Upper lobe of left lung (tissue), 6 donors: ENCODE data around the gene CBLN3. TPM values are rescaled to one million over a fixed set of nuclear protein-coding genes. Genes with fewer than 3 reads are reported as not detected.
A peak's percentile ranks its signal among the peaks of the same experiment; 100 is the strongest.

Experiments
- ATAC-seq, 2 donors: fragments of 200-7000 bp; cut with Tn5 transposase; one replicate each; pipeline ENCODE4 v1.9.1; 2022; ENCODE audit warnings: mild to moderate bottlenecking in 2 of 2, moderate library complexity in 2 of 2; ENCODE audit not compliant: low FRiP score in 2 of 2
- DNase-seq, 2 donors: peaks; one replicate each; pipeline ENCODE4 v3.0.0-alpha.2; 2019 to 2020
- H3K27ac ChIP-seq, 4 donors: fragments of 200-600 bp; sonication (generic); one replicate each; pipeline ENCODE4 v1.5.1; 2016 to 2019
- H3K27me3 ChIP-seq, 4 donors: fragments of 200-600 bp; sonication (generic); one replicate each; pipeline ENCODE4 v1.5.1; 2017 to 2019
- H3K36me3 ChIP-seq, 4 donors: fragments of 200-600 bp; sonication (generic); one replicate each; pipeline ENCODE4 v1.5.1; 2016 to 2019
- H3K4me1 ChIP-seq, 4 donors: fragments of 200-600 bp; sonication (generic); one replicate each; pipeline ENCODE4 v1.5.1; 2018 to 2019
- H3K4me3 ChIP-seq, 4 donors: fragments of 200-600 bp; sonication (generic); one replicate each; pipeline ENCODE4 v1.5.1; 2017 to 2019; ENCODE audit warnings: mild to moderate bottlenecking in 2 of 4, moderate library complexity in 1 of 4
- H3K9me3 ChIP-seq, 4 donors: fragments of 200-600 bp; sonication (generic); one replicate each; pipeline ENCODE4 v1.5.1; 2018 to 2019
- EP300 ChIP-seq, 4 donors: sonication (generic); formaldehyde crosslinking; IDR thresholded peaks; one replicate each; pipeline ENCODE4 v1.5.1; 2017; ENCODE audit warnings: antibody characterized with exemption in 4 of 4, control low read depth in 2 of 4
- POLR2A ChIP-seq, 4 donors: fragments of 450-650 bp; IDR thresholded peaks; one replicate each; pipeline ENCODE4 v1.5.1; 2016 to 2017; ENCODE audit warnings: antibody characterized with exemption in 4 of 4, mild to moderate bottlenecking in 2 of 4
- POLR2AphosphoS5 ChIP-seq, 2 donors: sonication (generic); formaldehyde crosslinking; IDR thresholded peaks; one replicate each; pipeline ENCODE4 v1.5.1; 2017; ENCODE audit warnings: antibody characterized with exemption in 2 of 2
- WGBS, 2 donors: methylation state at CpG; one replicate each; pipeline ENCODE4 v1.1.5; 2017 to 2018; 5-methylcytosine and 5-hydroxymethylcytosine counted together
- total RNA-seq, 6 donors: library from RNA; depleted of rRNA in 4 of 6; stranded (reverse); fragments of >200 nt in 4 of 6; gene quantifications; one replicate each; pipeline versions ENCODE4 v1.1.0 to v1.2.1, GENCODE V29; 2016 to 2021
- TF ChIP-seq, protein P1 (sequence below), 6 experiments: fragments of 450-650 bp in 4 of 6; fragments of 200-600 bp in 2 of 6; sonication (generic) in 2 of 6; IDR thresholded peaks; one replicate each; pipeline ENCODE4 v1.5.1; 2016 to 2019; ENCODE audit warnings: antibody characterized with exemption in 6 of 6
- donor health status: DM: no; HTN: no; CAD: no; lungs with moderate emphysema.
- donor health status: DM: no; HTN: yes; CAD: no; lungs with severe emphysema.

The CBLN3 gene
- total RNA-seq, 6 donors from 2014 or later, result 1.1 to 4.2 (median 3.1) TPM

DNA sequence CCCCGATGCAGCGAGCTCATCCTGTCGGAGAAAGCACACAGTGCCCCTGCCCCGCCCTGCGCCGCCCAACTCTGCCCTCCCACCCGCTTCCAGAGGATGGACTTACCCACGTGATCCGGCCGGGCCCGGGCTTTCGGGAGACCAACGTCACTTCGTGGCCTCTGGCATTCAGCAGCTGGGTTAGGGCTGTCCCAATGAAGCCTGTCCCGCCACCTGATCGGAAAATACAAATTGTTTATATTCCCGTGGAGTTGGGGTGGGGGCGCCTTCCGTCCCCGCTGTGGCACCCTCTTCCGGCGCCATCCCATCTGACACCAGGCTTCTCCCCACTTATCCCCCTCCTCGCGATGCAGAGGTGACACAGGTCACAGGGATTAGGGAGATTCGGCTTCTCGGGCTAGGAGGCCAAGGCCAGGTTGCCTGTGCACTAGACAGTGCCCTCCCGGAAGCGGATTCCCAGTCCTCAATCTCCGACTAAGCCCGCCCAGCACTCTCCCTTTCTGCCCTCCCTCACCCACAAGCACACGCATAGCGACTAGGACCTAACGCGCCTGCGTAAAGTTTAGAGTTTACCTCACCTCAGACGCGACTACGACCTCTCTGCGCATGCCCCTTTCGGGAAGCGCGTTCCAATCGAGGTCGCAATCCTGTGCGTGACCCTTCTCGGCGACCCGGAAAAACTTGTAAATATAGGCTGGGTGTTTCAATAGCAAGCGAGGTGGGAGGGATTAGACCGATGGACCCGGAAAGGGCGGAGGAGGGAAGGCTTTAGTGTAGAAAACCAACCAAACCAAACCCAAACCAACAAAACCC, 13.0 kb upstream of the CBLN3 start, which contains the start of gene SDR39U1:
Gene SDR39U1 (minus strand): TSS at position 537 of the 813 bp plus-strand sequence. CDS start 7 bp downstream, at position 530.
- Histone ChIP-seq H3K27me3 (no peaks in the 10 kb centered on the region), H3K4me3 (peak within 1 kb of the TSS; percentile 25 to 72 (median 66)), H3K9me3 (no peaks in the 10 kb centered on the region), H3K36me3 (peaks cover 7 to 38% (median 35%) of the 10 kb centered on the region in 4 donors), H3K27ac (peak within 1 kb of the TSS; percentile 95 to 100 (median 96)), H3K4me1 (peaks cover 30 to 51% (median 35%) of the 10 kb centered on the region in 4 donors)
- TF ChIP-seq, protein P1, sequence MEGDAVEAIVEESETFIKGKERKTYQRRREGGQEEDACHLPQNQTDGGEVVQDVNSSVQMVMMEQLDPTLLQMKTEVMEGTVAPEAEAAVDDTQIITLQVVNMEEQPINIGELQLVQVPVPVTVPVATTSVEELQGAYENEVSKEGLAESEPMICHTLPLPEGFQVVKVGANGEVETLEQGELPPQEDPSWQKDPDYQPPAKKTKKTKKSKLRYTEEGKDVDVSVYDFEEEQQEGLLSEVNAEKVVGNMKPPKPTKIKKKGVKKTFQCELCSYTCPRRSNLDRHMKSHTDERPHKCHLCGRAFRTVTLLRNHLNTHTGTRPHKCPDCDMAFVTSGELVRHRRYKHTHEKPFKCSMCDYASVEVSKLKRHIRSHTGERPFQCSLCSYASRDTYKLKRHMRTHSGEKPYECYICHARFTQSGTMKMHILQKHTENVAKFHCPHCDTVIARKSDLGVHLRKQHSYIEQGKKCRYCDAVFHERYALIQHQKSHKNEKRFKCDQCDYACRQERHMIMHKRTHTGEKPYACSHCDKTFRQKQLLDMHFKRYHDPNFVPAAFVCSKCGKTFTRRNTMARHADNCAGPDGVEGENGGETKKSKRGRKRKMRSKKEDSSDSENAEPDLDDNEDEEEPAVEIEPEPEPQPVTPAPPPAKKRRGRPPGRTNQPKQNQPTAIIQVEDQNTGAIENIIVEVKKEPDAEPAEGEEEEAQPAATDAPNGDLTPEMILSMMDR (IDR thresholded peaks at IDR 0.05), result peak in 2 of 6 experiments; percentile 7 to 34
- TF ChIP-seq POLR2AphosphoS5 (IDR thresholded peaks at IDR 0.05) (peak; percentile 85 to 90), EP300 (IDR thresholded peaks at IDR 0.05) (peak in 1 of 4 donors; percentile 5), POLR2A (IDR thresholded peaks at IDR 0.05) (peak; percentile 69 to 92 (median 81))
- ATAC-seq (peak; percentile 97), DNase-seq (peak; percentile 96 to 97)
- WGBS, 2 donors, result 0 to 1% methylated on average over 35 to 52 of the region's 52 CpGs

DNA sequence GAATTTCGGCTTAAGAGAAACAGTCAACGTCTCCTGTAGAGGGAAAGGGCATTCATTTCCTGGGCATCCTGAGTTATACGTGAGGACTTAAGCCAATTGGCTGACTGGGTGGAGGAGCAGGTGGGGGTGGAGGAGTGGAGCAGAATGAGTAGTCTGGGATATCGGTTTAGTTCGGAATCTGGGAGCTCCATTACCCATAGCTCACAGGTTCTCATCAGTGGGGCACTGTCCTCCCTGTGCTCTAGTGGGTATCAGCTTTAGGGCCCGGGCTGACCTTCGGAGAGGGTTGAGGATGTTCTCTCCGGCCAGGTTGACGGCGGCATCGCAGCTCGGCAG, 12.4 kb upstream of the CBLN3 start:
- WGBS, 2 donors, result 0 to 7% methylated on average over 5 to 12 of the region's 12 CpGs
- ATAC-seq (no peak), DNase-seq (no peak)
- H3K9me3 ChIP-seq, result no peaks in the 10 kb centered on the region
- peaks cover 36 to 56% (median 41%) of the 10 kb centered on the region in 4 donors for H3K4me1 ChIP-seq
- peaks cover 13 to 44% (median 38%) of the 10 kb centered on the region in 4 donors for H3K36me3 ChIP-seq
- no peaks in the 10 kb centered on the region for H3K27me3 ChIP-seq
- peak overlapping the region; percentile 25 to 72 (median 66) for H3K4me3 ChIP-seq
- TF ChIP-seq POLR2A (IDR thresholded peaks at IDR 0.05) (no peak), EP300 (IDR thresholded peaks at IDR 0.05) (no peak), POLR2AphosphoS5 (IDR thresholded peaks at IDR 0.05) (no peak)
- TF ChIP-seq, protein P1 (IDR thresholded peaks at IDR 0.05), result no peak
- H3K27ac ChIP-seq, result peak overlapping the region; percentile 95 to 100 (median 96)

DNA sequence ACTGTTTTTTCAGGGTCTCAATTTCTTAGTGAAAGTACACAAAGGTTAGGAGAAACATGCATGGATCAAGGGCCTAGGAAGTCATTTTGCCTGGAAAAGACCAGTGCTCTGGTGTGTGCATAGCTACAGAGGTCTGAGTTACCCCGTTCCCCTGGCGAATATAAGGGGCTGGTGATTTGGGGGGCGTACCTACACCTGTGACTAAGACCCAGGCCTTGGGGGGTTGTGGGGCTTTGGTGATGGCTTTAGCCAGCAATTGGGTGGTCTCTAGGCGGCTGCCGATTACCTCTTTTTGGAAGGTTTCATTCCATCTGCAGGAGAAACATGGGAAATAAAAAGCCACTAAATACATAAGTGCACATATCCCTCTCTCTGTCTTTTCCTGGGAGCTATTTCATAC, 12.0 kb upstream of the CBLN3 start:
- WGBS, 2 donors, result 54 to 60% methylated on average over 5 of the region's 5 CpGs
- TF ChIP-seq, protein P1 (IDR thresholded peaks at IDR 0.05), result no peak
- TF ChIP-seq EP300 (IDR thresholded peaks at IDR 0.05) (no peak), POLR2AphosphoS5 (IDR thresholded peaks at IDR 0.05) (no peak), POLR2A (IDR thresholded peaks at IDR 0.05) (no peak)
- peaks cover 13 to 45% (median 39%) of the 10 kb centered on the region in 4 donors for H3K36me3 ChIP-seq
- peak overlapping the region in 3 of 4 donors; percentile 62 to 72 (median 71) for H3K4me3 ChIP-seq
- no peaks in the 10 kb centered on the region for H3K27me3 ChIP-seq
- DNase-seq (no peak), ATAC-seq (no peak)
- peak overlapping the region; percentile 95 to 100 (median 96) for H3K27ac ChIP-seq
- H3K9me3 ChIP-seq, result no peaks in the 10 kb centered on the region
- H3K4me1 ChIP-seq, result peaks cover 39 to 60% (median 43%) of the 10 kb centered on the region in 4 donors

DNA sequence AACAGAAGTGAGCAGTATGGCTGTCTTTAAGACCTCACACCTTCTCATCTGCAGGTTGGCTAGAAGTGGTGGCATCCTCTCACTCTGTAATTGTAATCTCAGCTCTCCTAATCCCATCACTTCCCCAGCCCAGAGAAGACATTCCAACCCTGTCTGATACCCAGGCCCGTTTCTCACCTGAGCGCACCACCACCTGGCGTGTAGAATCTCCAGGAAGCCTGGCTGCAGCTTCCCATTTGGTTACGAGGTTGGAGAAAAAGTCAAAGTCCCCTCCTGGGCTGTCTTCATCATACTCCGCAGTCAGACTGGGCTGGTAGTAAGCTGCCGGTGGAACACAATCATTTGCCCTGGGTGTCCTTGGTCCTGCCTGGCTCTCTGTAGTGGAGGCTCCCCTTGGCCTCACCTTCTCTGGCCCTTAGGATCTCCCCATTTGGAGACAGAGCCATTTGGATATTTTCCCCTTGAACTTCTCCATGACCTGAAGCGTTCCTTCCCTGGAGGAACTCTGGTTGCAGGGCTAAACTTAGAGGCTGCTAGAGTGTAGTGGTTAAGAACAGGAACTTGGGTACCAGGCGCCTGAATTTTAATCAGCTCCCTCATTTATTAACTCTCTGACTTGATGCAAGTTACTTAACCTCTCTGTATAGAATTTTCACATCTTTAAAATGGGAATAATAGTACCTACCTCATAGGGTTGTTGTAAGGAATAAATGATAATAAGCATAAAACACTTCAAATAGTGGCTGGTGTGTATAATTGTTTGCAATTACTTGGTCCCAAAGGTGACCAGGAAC, 11.3 kb upstream of the CBLN3 start:
- H3K4me3 ChIP-seq, result no peak overlapping the region
- no peak for ATAC-seq
- no peaks in the 10 kb centered on the region for H3K9me3 ChIP-seq
- TF ChIP-seq, protein P1 (IDR thresholded peaks at IDR 0.05), result no peak
- TF ChIP-seq POLR2AphosphoS5 (IDR thresholded peaks at IDR 0.05) (no peak), POLR2A (IDR thresholded peaks at IDR 0.05) (no peak), EP300 (IDR thresholded peaks at IDR 0.05) (no peak)
- H3K27me3 ChIP-seq, result no peaks in the 10 kb centered on the region
- peak overlapping the region in 2 of 4 donors; percentile 59 to 95 for H3K27ac ChIP-seq
- peaks cover 43 to 67% (median 48%) of the 10 kb centered on the region in 4 donors for H3K4me1 ChIP-seq
- DNase-seq, result no peak
- H3K36me3 ChIP-seq, result peaks cover 13 to 52% (median 44%) of the 10 kb centered on the region in 4 donors
- 80 to 83% methylated on average over 8 of the region's 8 CpGs for WGBS, 2 donors
